ENCODE measurements around the gene FNDC3B.
"Not testable (repeated sequence)": the region's sequence is repeated elsewhere in the genome, so short reads cannot be mapped to it uniquely, and the experiment has no call there.

GRCh38 chr3:172243376-172243775, 204.0 kb downstream of the FNDC3B start:
- not testable (repeated sequence) for TF ChIP-seq POLR2AphosphoS5 (IDR thresholded peaks at IDR 0.05; ENCODE audit: insufficient read depth in 1 of 2, low read depth in 1 of 2); CTCF (IDR thresholded peaks at IDR 0.05)

Measured in vagina (tissue), 2 donors.